EL (cell line): Measurements from ENCODE around the gene RASGRP2.

ENCODE experiments used
- DNase-seq: peaks from one replicate; pipeline ENCODE4 v3.0.0-alpha.2; 2016

Gene RASGRP2

GRCh38 chr11:64770120-64770519 lies 26.2 kb upstream of the RASGRP2 start:
- DNase-seq: no peak

DNA sequence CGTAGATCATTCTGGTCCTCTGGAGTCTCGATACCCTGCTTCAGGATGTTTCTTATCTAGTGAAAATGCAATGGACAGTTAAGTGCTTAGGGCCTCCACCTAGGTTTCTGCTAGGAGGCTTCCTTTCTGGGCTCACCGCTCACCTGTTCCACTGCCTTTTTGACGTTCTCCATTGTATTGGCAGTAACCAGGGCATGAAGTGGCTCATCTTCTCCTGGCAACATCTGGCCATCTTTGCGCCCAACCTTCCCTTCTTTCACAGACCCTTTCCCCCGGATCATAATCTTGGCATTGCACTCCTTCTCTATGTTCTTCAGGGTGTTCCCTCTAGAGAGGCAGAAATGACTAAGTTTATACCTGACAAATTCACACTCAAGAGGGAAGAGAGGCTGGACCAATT lies 25.3 kb upstream of the RASGRP2 start:
- no peak for DNase-seq

- DNase-seq: no peak
Observed at GRCh38 chr11:64768300-64768694, 24.4 kb upstream of the RASGRP2 start.

- peak; percentile 70 for DNase-seq
Observed at GRCh38 chr11:64767344-64768299, 23.7 kb upstream of the RASGRP2 start.

DNA sequence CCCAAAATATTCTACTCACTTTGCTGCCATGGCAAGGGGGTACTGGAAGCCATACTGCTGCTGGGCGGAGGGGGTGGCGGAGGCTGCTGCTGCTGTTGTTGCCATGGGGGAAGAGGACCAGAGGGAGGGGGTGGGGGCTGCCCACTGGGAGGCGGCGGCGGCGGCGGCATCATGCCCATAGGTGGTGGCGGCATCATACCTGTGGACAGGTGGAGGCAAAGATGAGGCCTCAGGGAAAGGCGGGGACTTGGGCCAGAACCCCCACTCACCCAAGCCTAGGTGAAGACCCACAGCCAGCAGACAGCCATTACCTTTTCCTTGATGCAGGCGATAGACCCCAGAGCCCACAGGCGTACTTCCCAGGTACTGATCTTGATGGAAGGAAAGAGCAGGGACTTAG lies 22.9 kb upstream of the RASGRP2 start:
- no peak for DNase-seq

GRCh38 chr11:64765851-64766665 lies 22.1 kb upstream of the RASGRP2 start:
- DNase-seq: no peak

DNA sequence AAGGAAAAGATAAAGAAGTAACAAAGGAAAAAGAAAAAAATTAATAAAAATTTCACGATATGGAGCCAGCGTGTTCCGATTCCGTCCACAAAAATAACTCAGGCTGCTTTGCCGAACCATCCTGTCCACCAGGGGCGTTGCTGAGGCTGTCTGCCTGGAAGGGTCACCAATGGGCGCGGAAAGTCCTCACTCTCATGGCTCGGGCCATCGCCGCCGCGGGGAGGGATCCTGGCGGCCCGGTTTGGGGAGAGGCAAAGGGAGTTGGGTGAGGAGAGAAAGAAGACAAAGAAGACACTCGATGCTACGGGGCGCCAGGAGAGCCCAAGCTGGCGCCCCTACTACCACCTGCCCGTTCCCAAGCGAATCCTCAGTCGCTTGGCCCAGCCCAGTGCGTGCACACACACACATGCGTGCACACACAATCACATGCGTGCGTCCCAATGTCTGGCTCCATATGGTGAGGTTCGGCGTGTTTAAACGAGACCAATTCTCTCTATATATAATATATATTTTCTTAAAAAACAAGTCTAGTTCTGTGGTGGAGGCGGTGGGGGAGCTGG lies 21.4 kb upstream of the RASGRP2 start:
- DNase-seq: no peak

GRCh38 chr11:64764753-64765152 lies 20.8 kb upstream of the RASGRP2 start:
- DNase-seq: no peak

DNA sequence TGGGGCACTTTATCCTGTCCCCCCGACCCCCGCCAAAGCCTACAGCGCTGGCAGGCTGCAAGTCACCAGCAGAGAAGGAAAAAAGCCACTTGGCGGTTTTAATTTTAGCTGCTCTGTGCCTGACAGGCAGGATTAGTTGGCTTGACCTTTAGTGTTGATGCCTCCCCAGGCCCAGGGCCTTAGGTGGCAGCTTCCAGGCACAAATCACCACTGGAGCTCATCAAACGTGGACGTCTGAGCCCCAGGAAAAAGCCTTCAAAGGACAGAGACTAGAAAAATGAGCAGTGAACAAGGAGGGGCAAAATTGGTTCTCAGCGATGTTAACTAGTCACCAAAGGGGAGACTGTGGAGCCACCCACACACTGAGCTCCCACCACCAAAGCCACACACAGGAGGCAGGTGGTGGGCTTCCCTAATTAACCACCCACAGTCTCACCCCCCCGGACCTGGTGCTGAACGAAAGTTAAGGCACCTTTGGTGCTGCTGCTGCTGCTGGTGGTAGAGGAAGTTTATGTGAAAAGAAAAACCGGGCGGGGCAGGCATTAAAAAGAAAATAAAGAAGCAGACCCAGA lies 20.2 kb upstream of the RASGRP2 start:
- DNase-seq: no peak

- DNase-seq: no peak
Observed at GRCh38 chr11:64763526-64764039, 19.6 kb upstream of the RASGRP2 start.

DNA sequence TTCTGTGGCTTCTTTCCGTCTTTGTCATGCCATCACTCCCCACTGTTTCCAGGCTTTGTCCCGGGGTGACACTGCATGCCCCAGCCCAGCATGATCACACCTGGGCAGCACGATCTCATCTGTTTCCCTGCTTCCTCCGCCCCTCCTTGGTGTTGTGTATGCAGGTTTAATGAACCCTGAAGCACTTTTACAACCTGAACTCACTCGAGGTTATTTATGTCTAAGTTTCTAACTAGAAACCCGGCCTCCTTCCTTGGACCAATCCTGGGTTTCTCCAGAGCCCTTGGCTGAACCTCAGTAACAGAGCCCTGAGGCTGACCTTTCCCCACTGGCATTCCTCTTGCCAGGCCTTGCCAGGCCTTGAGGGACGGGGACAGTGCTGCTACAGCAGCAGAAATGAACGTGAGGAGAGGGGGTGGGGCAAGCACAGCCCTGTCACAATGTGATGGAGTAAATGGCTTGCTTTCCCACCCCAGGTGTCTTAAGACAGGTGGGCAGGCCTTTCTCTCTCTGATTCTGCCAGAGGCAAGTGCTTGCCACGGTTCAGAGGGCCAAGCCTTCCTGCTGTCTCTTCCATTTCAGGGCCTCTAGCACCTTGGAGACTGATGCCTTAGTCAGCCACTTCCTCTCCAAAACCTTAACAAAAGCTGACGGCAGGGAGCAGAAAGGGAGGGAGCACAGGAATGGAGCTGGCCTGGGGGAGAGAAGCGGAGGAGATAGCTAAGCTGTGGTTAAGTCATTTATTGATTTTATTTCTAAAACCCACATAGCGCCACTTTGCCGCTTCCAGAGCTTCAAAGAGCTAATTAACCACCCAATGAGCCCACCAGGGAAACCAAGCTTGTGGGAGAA lies 19.0 kb upstream of the RASGRP2 start:
- DNase-seq: peak; percentile 62

DNA sequence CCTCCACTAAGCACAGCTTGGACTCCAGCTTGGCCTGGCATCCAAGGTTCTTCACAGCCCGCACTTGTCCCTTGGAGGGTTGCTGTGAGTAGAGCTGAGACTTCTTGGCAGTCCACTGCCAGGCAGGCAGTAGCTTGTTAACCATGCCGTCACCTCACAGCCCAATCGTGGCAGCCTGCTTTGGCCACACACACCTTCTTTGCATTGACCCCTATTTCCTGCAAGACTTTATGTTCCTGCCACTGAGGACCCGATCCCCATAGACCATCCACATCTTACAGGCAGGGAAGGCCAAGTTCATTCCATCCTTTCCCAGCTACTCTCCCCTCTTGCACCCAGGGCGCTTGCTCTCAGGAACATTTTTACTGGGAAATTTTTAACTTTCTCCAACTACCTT lies 18.3 kb upstream of the RASGRP2 start:
- DNase-seq: no peak

DNA sequence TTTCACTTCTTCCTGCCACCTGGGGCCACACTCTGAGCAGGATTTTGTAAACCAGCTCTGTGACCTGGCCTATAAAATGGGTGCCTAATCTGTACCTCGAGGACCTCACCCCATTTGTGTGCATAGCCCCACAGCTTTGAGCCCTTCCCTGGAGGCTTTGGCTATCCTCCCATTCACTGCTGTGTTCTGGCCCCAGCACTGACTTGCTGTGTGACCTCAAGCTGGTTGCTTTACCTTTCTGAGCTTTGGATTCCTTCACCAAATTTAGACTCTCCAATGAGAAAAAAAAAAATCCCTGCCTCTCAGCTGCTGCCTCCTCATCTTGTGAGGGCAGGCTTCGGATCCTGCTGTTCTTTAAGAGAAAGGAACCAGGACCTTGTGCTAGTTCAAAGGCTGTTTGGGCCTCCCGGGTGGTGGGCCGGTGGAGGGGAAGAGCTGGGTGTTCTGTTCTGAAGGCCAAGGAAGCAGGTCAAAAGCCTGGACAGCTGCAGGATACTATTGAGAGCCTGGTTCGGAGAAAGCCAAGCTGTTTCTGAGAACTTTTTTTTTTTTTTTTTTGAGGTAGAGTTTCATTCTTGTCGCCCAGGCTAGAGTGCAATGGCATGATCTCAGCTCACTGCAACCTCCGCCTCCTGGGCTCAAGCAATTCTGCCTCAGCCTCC lies 16.9 kb upstream of the RASGRP2 start:
- no peak for DNase-seq

DNA sequence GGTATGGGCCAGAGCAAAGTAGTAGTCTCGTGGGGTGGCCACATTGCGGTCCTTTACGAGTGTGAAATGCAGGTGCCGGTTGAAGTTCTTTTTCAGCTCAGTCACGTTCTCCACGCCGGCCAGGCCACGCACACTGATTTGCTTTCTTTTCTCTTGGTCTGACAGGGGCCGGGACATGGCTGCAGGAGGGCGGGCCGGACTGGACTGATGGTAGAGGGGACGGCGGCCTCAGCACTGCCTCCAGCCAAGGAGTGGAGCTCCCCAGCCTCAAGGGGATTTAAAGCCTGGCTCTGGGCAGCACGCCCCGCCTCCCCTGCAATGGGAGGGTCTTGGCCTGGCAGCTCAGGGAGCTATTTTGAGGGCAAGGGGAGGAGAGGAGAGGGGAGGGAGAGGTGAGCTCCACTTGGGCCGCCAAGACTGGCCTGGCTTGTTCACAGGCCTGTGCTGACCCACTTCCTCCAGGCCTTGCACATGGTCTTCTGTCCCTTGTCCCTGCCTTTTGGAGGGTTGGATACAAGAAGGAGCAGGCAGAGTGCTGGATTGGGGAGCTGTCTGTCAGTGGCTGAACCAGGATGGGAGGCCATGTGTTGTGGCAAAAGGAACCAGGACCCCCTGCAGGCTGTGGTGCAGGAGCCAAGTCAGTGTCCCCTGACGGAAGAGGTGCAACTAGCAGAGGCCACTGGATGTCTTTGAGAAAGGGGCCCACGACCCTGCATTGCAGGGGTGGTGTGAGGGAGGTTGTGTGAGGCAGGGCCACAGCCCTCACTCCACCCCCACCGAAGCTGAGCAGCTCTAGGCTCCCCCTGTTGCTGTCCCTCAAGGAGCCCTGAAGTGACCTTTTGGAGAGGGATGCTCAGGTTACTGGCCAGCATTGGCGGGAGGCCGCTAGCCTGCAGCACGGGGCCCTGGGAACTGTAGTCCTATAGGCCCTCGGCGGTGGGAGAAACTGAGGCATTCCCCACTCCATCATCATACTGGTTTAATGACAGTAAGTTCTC lies 16.1 kb upstream of the RASGRP2 start, which contains the start of gene PYGM:
Gene PYGM (minus strand): TSS at position 253 of the 998 bp plus-strand sequence. CDS start 76 bp downstream, at position 177.
- no peak for DNase-seq

DNA sequence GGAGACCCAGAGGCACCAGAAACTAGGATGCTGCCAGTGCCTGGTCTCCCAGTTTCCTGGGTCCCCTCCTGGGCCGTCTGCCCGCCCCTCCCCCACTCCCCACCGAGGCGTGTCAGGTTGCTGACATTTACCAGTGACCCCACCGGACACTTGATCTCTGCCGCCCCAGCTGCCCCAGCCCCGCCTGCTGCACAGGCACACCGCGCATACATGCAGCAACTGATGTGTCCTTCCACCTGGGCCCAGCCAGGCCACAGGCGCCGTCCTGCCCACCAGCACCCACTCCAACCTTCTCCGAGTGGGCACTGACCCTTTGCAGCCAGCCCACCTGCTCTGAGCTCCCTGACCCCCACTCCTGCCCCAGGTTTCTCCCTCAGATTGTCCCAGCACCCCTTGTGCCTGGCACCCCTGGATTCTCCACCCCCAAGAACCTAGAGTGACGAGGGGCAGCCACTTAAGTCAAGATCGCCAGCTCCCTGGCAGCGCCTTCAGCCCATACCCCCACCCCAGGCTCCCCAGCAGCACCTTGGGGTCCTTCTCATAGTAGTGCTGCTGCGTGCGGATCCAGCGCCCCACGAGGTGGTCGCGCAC lies 15.3 kb upstream of the RASGRP2 start:
- DNase-seq: no peak

DNA sequence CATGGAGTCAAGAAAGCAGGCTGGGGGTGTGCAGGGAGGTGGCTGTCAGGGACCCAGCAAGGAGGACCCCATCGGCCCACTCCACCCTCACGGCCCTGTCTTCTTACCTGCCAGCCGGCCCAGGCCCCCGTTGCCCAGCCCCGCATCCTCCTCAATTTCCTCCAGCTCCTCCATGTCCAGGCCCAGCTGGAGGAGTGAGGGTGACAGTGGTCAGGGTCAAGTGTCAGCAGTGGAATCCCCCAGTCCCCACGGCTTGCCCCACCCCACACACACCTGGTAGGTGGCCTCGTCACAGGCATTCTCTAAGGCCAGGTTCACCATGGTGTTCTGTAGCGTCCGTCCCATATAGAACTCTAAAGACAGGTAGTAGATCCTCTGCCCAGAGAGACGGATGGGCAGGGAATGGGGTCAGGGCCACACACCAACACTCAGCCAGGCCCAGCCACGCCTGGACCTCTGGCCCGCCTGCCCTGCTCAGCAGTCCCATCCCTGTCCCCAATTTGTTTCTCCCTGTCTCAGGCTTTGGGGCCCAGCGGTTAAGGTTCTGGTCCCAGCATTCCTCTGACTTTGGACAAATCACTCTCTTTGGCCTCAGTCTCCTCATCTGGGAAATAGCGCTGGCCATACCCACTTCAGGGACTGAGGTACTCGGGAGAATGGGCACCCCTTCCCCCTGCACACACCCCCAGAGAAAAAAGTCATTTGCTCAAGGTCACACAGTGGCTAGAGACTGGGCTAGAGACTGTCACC lies 14.6 kb upstream of the RASGRP2 start:
- no peak for DNase-seq

DNA sequence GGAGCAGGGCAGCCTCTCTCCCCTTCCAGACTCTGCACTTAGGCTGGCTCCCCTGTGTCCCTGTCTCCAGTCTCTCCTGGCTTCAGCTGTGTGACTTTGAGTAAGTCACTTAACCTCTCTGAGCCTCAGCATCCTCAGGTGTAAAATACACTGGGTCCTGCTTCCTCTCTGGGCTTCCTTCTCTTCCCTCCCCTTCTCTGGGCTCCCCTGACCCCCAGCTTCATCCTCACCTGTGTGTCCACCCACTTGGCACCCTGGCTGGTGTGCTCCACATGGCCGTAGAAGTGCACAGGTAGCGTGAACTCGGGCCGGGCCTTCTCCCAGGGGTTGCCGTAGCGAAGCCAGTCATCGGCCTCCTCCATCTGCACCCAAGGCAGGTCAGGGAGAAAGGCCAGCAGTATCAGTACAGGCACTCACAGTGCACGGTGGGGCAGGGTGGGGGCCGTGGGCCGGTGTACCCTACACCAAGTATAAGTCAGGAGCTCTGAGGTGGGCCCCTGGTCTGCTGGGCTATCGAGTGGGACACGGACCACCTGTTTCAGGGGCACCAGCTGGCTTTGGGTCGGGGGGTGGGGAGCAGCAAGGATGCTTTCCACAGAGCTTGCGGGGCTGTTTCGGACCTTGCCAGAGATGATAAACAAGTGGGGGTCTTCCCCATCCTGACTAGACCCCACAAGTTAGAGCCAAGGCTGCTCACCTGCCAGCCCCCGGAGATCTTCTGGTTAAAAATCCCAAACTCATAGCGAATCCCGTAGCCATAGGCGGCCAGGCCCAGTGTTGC lies 13.8 kb upstream of the RASGRP2 start:
- no peak for DNase-seq
